HCT116 (cell line): Measurements from ENCODE around the gene ZAP70.

Experiments
- EZH2 ChIP-seq: fragments of 200-600 bp; sonication (generic); IDR thresholded peaks from 2 replicates; pipeline ENCODE4 v1.6.1; 2017; ENCODE audit warnings: antibody characterized with exemption, mixed run types
- EZH2phosphoT487 ChIP-seq: fragments of 200-600 bp; IDR thresholded peaks from 2 replicates; pipeline ENCODE4 v1.6.1; 2018; ENCODE audit warnings: antibody characterized with exemption, borderline replicate concordance
- POLR2A ChIP-seq: IDR thresholded peaks from 2 replicates; pipeline ENCODE4 v1.7.0; 2011; ENCODE audit warnings: borderline replicate concordance; ENCODE audit not compliant: insufficient read depth, insufficient read length; ENCODE audit errors: extremely low read depth
- POLR2AphosphoS5 ChIP-seq: IDR thresholded peaks from 2 replicates; pipeline ENCODE4 v1.6.1; 2011; ENCODE audit warnings: mild to moderate bottlenecking, low read depth, low read length, moderate library complexity
- REST ChIP-seq: IDR thresholded peaks from 2 replicates; pipeline ENCODE4 v1.6.1; 2012; ENCODE audit warnings: low read depth
- YY1 ChIP-seq: IDR thresholded peaks from 2 replicates; pipeline ENCODE4 v1.6.1; 2011; ENCODE audit warnings: low read length, low read depth, moderate library complexity, mild to moderate bottlenecking; ENCODE audit not compliant: insufficient replicate concordance; ENCODE audit errors: extremely low read depth
- ZNF274 ChIP-seq: fragments of 200-500 bp; sonication (Bioruptor generic); IDR thresholded peaks from 2 replicates; pipeline ENCODE4 v1.6.1; 2014; ENCODE audit warnings: mild to moderate bottlenecking, low read depth, low read length, inconsistent platforms
- TF ChIP-seq, protein P1 (sequence below), 3 experiments: fragments of 200-600 bp in 1 of 3; sonication (generic) in 1 of 3; IDR thresholded peaks in 2 of 3; conservative IDR thresholded peaks in 1 of 3; 2 replicates each; pipeline ENCODE4 v1.5.1; 2012 to 2017; ENCODE audit warnings: low read depth in 2 of 3, low read length in 2 of 3, antibody characterized with exemption in 1 of 3, borderline replicate concordance in 1 of 3, control low read depth in 1 of 3, mild to moderate bottlenecking in 1 of 3, mixed read lengths in 1 of 3, mixed run types in 1 of 3, moderate library complexity in 1 of 3; ENCODE audit not compliant: insufficient read depth in 1 of 3
- TF ChIP-seq, protein P2 (sequence below): IDR thresholded peaks from 2 replicates; pipeline ENCODE4 v1.6.1; 2011; ENCODE audit warnings: mild to moderate bottlenecking, low read length, moderate library complexity; ENCODE audit not compliant: insufficient replicate concordance; ENCODE audit errors: extremely low read depth
- TF ChIP-seq, protein P3 (sequence below): IDR thresholded peaks from 2 replicates; pipeline ENCODE4 v1.6.1; 2012

DNA sequence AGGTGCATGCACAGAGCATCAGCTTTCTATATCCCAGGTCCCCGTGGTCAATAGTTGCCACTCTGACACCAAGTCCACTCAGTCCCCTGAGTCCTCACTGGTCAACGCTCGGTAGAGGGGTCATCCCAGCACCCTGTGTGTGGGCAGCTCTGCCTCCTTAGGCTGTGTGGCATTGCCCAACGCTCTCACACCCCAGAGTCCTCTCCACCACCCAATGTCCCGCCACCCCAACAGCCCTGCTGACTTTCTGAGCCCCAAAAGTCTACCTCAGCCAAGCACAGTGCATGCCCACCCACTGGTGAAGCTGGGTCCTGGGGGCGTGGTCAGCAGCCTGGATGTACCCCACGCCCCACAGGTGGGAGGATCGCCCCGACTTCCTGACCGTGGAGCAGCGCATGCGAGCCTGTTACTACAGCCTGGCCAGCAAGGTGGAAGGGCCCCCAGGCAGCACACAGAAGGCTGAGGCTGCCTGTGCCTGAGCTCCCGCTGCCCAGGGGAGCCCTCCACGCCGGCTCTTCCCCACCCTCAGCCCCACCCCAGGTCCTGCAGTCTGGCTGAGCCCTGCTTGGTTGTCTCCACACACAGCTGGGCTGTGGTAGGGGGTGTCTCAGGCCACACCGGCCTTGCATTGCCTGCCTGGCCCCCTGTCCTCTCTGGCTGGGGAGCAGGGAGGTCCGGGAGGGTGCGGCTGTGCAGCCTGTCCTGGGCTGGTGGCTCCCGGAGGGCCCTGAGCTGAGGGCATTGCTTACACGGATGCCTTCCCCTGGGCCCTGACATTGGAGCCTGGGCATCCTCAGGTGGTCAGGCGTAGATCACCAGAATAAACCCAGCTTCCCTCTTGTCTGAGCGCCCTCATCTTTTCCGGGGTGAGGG is 25.9 kb downstream of the ZAP70 start:
- TF ChIP-seq EZH2phosphoT487 (no peak), EZH2 (no peak), REST (no peak), POLR2AphosphoS5 (no peak), ZNF274 (no peak), POLR2A (no peak), YY1 (no peak)
- TF ChIP-seq, protein P1, sequence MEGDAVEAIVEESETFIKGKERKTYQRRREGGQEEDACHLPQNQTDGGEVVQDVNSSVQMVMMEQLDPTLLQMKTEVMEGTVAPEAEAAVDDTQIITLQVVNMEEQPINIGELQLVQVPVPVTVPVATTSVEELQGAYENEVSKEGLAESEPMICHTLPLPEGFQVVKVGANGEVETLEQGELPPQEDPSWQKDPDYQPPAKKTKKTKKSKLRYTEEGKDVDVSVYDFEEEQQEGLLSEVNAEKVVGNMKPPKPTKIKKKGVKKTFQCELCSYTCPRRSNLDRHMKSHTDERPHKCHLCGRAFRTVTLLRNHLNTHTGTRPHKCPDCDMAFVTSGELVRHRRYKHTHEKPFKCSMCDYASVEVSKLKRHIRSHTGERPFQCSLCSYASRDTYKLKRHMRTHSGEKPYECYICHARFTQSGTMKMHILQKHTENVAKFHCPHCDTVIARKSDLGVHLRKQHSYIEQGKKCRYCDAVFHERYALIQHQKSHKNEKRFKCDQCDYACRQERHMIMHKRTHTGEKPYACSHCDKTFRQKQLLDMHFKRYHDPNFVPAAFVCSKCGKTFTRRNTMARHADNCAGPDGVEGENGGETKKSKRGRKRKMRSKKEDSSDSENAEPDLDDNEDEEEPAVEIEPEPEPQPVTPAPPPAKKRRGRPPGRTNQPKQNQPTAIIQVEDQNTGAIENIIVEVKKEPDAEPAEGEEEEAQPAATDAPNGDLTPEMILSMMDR (IDR thresholded peaks at IDR 0.05 in 2 of 3, conservative IDR thresholded peaks at IDR 0.05 in 1 of 3; ENCODE audit: borderline replicate concordance in 1 of 3, insufficient read depth in 1 of 3, low read depth in 2 of 3, low read length in 2 of 3) = no peak
- TF ChIP-seq, protein P2, sequence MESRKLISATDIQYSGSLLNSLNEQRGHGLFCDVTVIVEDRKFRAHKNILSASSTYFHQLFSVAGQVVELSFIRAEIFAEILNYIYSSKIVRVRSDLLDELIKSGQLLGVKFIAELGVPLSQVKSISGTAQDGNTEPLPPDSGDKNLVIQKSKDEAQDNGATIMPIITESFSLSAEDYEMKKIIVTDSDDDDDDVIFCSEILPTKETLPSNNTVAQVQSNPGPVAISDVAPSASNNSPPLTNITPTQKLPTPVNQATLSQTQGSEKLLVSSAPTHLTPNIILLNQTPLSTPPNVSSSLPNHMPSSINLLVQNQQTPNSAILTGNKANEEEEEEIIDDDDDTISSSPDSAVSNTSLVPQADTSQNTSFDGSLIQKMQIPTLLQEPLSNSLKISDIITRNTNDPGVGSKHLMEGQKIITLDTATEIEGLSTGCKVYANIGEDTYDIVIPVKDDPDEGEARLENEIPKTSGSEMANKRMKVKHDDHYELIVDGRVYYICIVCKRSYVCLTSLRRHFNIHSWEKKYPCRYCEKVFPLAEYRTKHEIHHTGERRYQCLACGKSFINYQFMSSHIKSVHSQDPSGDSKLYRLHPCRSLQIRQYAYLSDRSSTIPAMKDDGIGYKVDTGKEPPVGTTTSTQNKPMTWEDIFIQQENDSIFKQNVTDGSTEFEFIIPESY = no peak
- TF ChIP-seq, protein P3, sequence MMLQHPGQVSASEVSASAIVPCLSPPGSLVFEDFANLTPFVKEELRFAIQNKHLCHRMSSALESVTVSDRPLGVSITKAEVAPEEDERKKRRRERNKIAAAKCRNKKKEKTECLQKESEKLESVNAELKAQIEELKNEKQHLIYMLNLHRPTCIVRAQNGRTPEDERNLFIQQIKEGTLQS = no peak
